Neuronal stem cell (in vitro differentiated cells): ENCODE data around the gene MUC6.

Experiments
- DNase-seq: peaks from one replicate; pipeline ENCODE4 v3.0.0-alpha.2; 2013; ENCODE audit warnings: low spot score
- H2AFZ ChIP-seq: one replicate; pipeline ENCODE4 v1.6.1; 2013; ENCODE audit warnings: mild to moderate bottlenecking, low read length, inconsistent platforms
- H2AK5ac ChIP-seq: 2 replicates; pipeline ENCODE4 v1.6.1; 2013; ENCODE audit warnings: low read depth, mild to moderate bottlenecking, inconsistent platforms, low read length, moderate library complexity, mixed read lengths
- H2BK120ac ChIP-seq: 2 replicates; pipeline ENCODE4 v1.6.1; 2013; ENCODE audit warnings: low read depth, mild to moderate bottlenecking, inconsistent platforms, low read length, moderate library complexity, mixed read lengths
- H2BK12ac ChIP-seq: one replicate; pipeline ENCODE4 v1.6.1; 2013; ENCODE audit warnings: low read length, inconsistent platforms
- H2BK15ac ChIP-seq: 2 replicates; pipeline ENCODE4 v1.6.1; 2013; ENCODE audit warnings: mild to moderate bottlenecking, low read length, inconsistent platforms, mixed read lengths
- H2BK5ac ChIP-seq: one replicate; pipeline ENCODE4 v1.6.1; 2013; ENCODE audit warnings: inconsistent platforms, mild to moderate bottlenecking, low read length, moderate library complexity
- H3K14ac ChIP-seq: one replicate; pipeline ENCODE4 v1.6.1; 2013; ENCODE audit warnings: low read length, inconsistent platforms
- H3K18ac ChIP-seq: 2 replicates; pipeline ENCODE4 v1.6.1; 2013; ENCODE audit warnings: low read length, inconsistent platforms
- H3K23ac ChIP-seq: 2 replicates; pipeline ENCODE4 v1.6.1; 2013; ENCODE audit warnings: low read depth, mild to moderate bottlenecking, mixed read lengths, low read length, inconsistent platforms; ENCODE audit not compliant: poor library complexity
- H3K27ac ChIP-seq: replicated peaks from 3 replicates; pipeline ENCODE4 v1.5.1; 2013; ENCODE audit warnings: low read length, inconsistent platforms
- H3K27me3 ChIP-seq, 3 experiments: 2 replicates each; pipeline ENCODE4 v1.6.1; 2013; ENCODE audit warnings: low read length in 3 of 3, mild to moderate bottlenecking in 2 of 3, inconsistent platforms in 1 of 3, low read depth in 1 of 3, mixed read lengths in 1 of 3, moderate library complexity in 1 of 3; ENCODE audit not compliant: control insufficient read depth in 3 of 3, insufficient read depth in 3 of 3
- H3K36me3 ChIP-seq, 2 donors: replicated peaks in 1 of 2; 2 replicates each; pipeline ENCODE4 v1.6.1; 2013; ENCODE audit warnings: low read length in 2 of 2; ENCODE audit not compliant: control insufficient read depth in 2 of 2, insufficient read depth in 2 of 2
- H3K4ac ChIP-seq: 2 replicates; pipeline ENCODE4 v1.6.1; 2013; ENCODE audit warnings: inconsistent platforms, mild to moderate bottlenecking, low read length, moderate library complexity
- H3K4me1 ChIP-seq, 2 donors: 1 replicate in 1 of 2; 2 replicates in 1 of 2; pipeline ENCODE4 v1.6.1; 2013; ENCODE audit warnings: low read length in 2 of 2, low read depth in 1 of 2; ENCODE audit not compliant: control insufficient read depth in 2 of 2, insufficient read depth in 1 of 2
- H3K4me2 ChIP-seq: one replicate; pipeline ENCODE4 v1.6.1; 2013; ENCODE audit warnings: mild to moderate bottlenecking, low read length, inconsistent platforms; ENCODE audit not compliant: insufficient read depth, poor library complexity, severe bottlenecking
- H3K4me3 ChIP-seq, 2 donors: 2 replicates each; pipeline ENCODE4 v1.5.1; 2013; ENCODE audit warnings: low read length in 2 of 2, mild to moderate bottlenecking in 2 of 2, inconsistent platforms in 1 of 2, moderate library complexity in 1 of 2
- H3K79me1 ChIP-seq: one replicate; pipeline ENCODE4 v1.6.1; 2013; ENCODE audit warnings: low read depth, mild to moderate bottlenecking, inconsistent platforms, low read length, moderate library complexity
- H3K9ac ChIP-seq: one replicate; pipeline ENCODE4 v1.6.1; 2013; ENCODE audit warnings: mild to moderate bottlenecking, low read depth, low read length, inconsistent platforms; ENCODE audit not compliant: poor library complexity
- H3K9me3 ChIP-seq, 2 donors: replicated peaks in 1 of 2; 2 replicates each; pipeline versions ENCODE3 to v1.6.1; 2013; ENCODE audit warnings: low read length in 2 of 2, mild to moderate bottlenecking in 2 of 2, inconsistent platforms in 1 of 2, low read depth in 1 of 2, mixed read lengths in 1 of 2, moderate library complexity in 1 of 2; ENCODE audit not compliant: control insufficient read depth in 2 of 2, insufficient read depth in 1 of 2
- H4K8ac ChIP-seq: one replicate; pipeline ENCODE4 v1.6.1; 2013; ENCODE audit warnings: low read depth, mild to moderate bottlenecking, inconsistent platforms, low read length, moderate library complexity
- H4K91ac ChIP-seq: one replicate; pipeline ENCODE4 v1.6.1; 2013; ENCODE audit warnings: low read length, low read depth, mild to moderate bottlenecking, inconsistent platforms; ENCODE audit not compliant: poor library complexity
- WGBS, 2 donors: extraction: QIAGEN DNeasy Blood & Tissue Kit; methylation state at CpG; one replicate each; pipeline ENCODE4 v1.1.7; 2013; ENCODE audit warnings: missing lambda C conversion rate in 2 of 2, mixed read lengths in 1 of 2; ENCODE audit not compliant: insufficient read length in 2 of 2, insufficient replicate concordance in 1 of 2; ENCODE audit errors: extremely low coverage in 2 of 2; 5-methylcytosine and 5-hydroxymethylcytosine counted together

The MUC6 gene

GRCh38 chr11:1020211-1020905 is 16.2 kb downstream of the MUC6 start:
- no CpG with 5 or more reads among the region's 19 CpGs for WGBS, 2 donors
- Histone ChIP-seq H3K23ac (peak overlapping the region; percentile 65), H3K9ac (peak overlapping the region; percentile 68), H3K27me3 (no peaks in the 10 kb centered on the region), H4K8ac (no peak overlapping the region), H3K36me3 (peaks cover 0 to 6% of the 10 kb centered on the region in 2 donors), H2BK5ac (peak overlapping the region; percentile 7), H3K14ac (no peak overlapping the region), H3K27ac (no peak overlapping the region), H2BK12ac (peak overlapping the region; percentile 11), H3K4me2 (no peak overlapping the region), H3K4ac (no peak overlapping the region), H2AFZ (no peak overlapping the region), H2AK5ac (peak overlapping the region; percentile 13), H3K18ac (peak overlapping the region; percentile 41), H3K79me1 (peaks cover 4% of the 10 kb centered on the region), H3K9me3 (peaks cover 5 to 8% of the 10 kb centered on the region in 2 donors), H4K91ac (no peak overlapping the region), H3K4me3 (no peak overlapping the region), H2BK15ac (no peak overlapping the region), H3K4me1 (peaks cover 0 to 10% of the 10 kb centered on the region in 2 donors), H2BK120ac (no peak overlapping the region)
- DNase-seq: no peak

GRCh38 chr11:1019321-1019910 is 17.1 kb downstream of the MUC6 start:
- Histone ChIP-seq H3K18ac (peak overlapping the region; percentile 68), H3K27ac (no peak overlapping the region), H3K4ac (peak overlapping the region; percentile 69), H2BK15ac (no peak overlapping the region), H2BK12ac (no peak overlapping the region), H4K8ac (no peak overlapping the region), H2BK120ac (no peak overlapping the region), H3K4me3 (no peak overlapping the region), H3K14ac (no peak overlapping the region), H3K23ac (peak overlapping the region; percentile 83), H3K4me1 (peaks cover 0 to 10% of the 10 kb centered on the region in 2 donors), H3K9me3 (peaks cover 6 to 8% of the 10 kb centered on the region in 2 donors), H3K9ac (no peak overlapping the region), H3K27me3 (no peaks in the 10 kb centered on the region), H2AFZ (no peak overlapping the region), H3K79me1 (peaks cover 4% of the 10 kb centered on the region), H3K4me2 (no peak overlapping the region), H3K36me3 (peaks cover 0 to 5% of the 10 kb centered on the region in 2 donors), H2BK5ac (no peak overlapping the region), H2AK5ac (peak overlapping the region; percentile 1), H4K91ac (peak overlapping the region; percentile 3)
- DNase-seq: no peak
- WGBS, 2 donors: no CpG with 5 or more reads among the region's 21 CpGs

GRCh38 chr11:1018091-1018490 is 18.4 kb downstream of the MUC6 start:
- peak overlapping the region; percentile 58 for H3K18ac ChIP-seq
- no peak for DNase-seq

More at GRCh38 chr11:1018091-1018490, 18.4 kb downstream of the MUC6 start:
- Histone ChIP-seq H3K27me3 (no peaks in the 10 kb centered on the region), H2BK12ac (no peak overlapping the region), H2BK120ac (no peak overlapping the region), H3K79me1 (peaks cover 4% of the 10 kb centered on the region), H3K14ac (peak overlapping the region; percentile 91), H2AK5ac (no peak overlapping the region), H3K9me3 (peaks cover 6 to 8% of the 10 kb centered on the region in 2 donors), H2BK15ac (no peak overlapping the region), H3K27ac (no peak overlapping the region), H4K8ac (no peak overlapping the region), H3K4me1 (peaks cover 0 to 10% of the 10 kb centered on the region in 2 donors), H3K23ac (peak overlapping the region; percentile 32), H2AFZ (no peak overlapping the region), H3K9ac (peak overlapping the region; percentile 82), H3K4me3 (no peak overlapping the region), H4K91ac (peak overlapping the region; percentile 82), H3K4ac (peak overlapping the region; percentile 66), H3K4me2 (no peak overlapping the region), H3K36me3 (peaks cover 0 to 5% of the 10 kb centered on the region in 2 donors), H2BK5ac (peak overlapping the region; percentile 43)
- 100% methylated on average over 1 of the region's 9 CpGs; no CpG with 5 or more reads in 1 of the 2 donors for WGBS, 2 donors
